GDM1 (cell line): ENCODE measurements around the gene ANKRD42.

ENCODE experiments used
- DNase-seq: peaks from one replicate; lab custom pipeline; 2025; lab: John Stamatoyannopoulos, UW

ANKRD42 gene

GRCh38 chr11:83193315-83194280 is at the start of gene ANKRD42:
TSS of gene ANKRD42 (plus strand) at chr11:83193712. CDS start at chr11:83194671, 959 bp downstream.
- peak; percentile 84 for DNase-seq

- DNase-seq = no peak
Measured at GRCh38 chr11:83147895-83148294, 45.6 kb upstream of the ANKRD42 start.

- DNase-seq = no peak
Measured at GRCh38 chr11:83150450-83150849, 43.1 kb upstream of the ANKRD42 start.

GRCh38 chr11:83151274-83151977 is 42.1 kb upstream of the ANKRD42 start:
- DNase-seq = no peak

GRCh38 chr11:83152264-83152663 is 41.2 kb upstream of the ANKRD42 start:
- DNase-seq = no peak

GRCh38 chr11:83153764-83154163 is 39.7 kb upstream of the ANKRD42 start:
- no peak for DNase-seq

- DNase-seq = peak; percentile 99
Measured at GRCh38 chr11:83156144-83156995, 37.1 kb upstream of the ANKRD42 start.

GRCh38 chr11:83156996-83157593 is 36.4 kb upstream of the ANKRD42 start, which contains the start of gene PCF11:
TSS of gene PCF11 (plus strand) at chr11:83157131. CDS start at chr11:83157440, 309 bp downstream.
- DNase-seq = no peak

- peak; percentile 41 for DNase-seq
Measured at GRCh38 chr11:83157594-83158356, 35.7 kb upstream of the ANKRD42 start.

- DNase-seq = no peak
Measured at GRCh38 chr11:83158357-83158786, 35.1 kb upstream of the ANKRD42 start.

- no peak for DNase-seq
Measured at GRCh38 chr11:83158965-83159901, 34.3 kb upstream of the ANKRD42 start.

- DNase-seq = no peak
Measured at GRCh38 chr11:83159902-83160865, 33.3 kb upstream of the ANKRD42 start.

- DNase-seq = no peak
Measured at GRCh38 chr11:83161610-83162199, 31.8 kb upstream of the ANKRD42 start.

GRCh38 chr11:83162377-83162776 is 31.1 kb upstream of the ANKRD42 start:
- no peak for DNase-seq

GRCh38 chr11:83166193-83166866 is 27.2 kb upstream of the ANKRD42 start:
- no peak for DNase-seq

GRCh38 chr11:83168756-83169155 is 24.8 kb upstream of the ANKRD42 start:
- no peak for DNase-seq

- no peak for DNase-seq
Measured at GRCh38 chr11:83170865-83171264, 22.6 kb upstream of the ANKRD42 start.
